Urothelium cell line (cell line): ENCODE measurements around the gene TLE2.
"Not testable (repeated sequence)": the region's sequence is repeated elsewhere in the genome, so short reads cannot be mapped to it uniquely, and the experiment has no call there.

Source experiments
- DNase-seq: peaks from one replicate; pipeline ENCODE4 v3.0.0; 2011; ENCODE audit warnings: low spot score, mixed read lengths
- FAIRE-seq: peaks from 2 replicates; lab custom pipeline; 2011; peaks lifted over from hg19 to GRCh38; lab: Jason Lieb, UNC

TLE2 gene

DNA sequence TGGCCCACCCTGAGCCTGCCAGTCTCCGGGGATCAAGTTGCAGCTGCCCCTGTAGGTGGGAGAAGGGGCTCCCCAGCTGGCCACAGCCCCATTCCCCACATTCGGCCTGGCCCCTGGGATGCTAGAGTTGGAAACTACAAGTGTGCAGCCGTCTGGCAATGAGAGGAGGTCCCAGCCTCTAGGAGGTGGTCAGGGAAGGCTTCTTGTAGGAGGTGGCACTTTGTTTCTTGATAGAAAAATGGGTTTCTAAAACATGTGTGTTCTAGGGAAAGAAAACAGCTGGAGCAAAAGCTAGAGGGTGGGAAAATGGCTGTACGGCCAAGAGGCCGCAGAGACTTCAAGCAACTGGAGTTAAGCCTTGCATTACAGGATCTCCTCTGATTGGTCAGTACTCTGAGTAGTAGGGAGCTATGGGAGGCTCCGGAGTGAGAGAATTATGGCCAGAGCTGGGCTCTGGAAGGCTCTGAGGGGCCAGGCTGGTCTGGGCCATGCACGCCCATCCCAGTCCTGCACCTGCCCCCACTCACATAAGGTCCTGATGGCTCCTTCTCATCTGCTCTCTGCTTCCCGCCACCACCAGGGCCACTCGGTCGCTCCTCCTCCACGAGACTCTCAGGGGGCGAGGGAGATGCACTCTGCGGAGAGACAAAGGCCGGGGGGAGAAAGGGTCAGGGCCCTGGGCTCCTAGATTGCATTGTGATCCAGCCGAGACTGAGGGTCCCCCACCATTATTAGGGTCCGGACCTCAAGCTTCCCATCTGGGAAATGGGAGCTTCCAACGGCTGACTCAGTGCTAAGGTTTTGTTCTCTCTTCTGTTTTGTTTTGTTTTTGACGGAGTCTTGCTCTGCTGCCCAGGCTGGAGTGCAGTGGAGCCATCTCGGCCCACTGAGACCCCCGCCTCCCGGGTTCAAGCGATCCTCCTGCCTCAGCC is 13.7 kb downstream of the TLE2 start:
- FAIRE-seq (no peak), DNase-seq (no peak)

- FAIRE-seq: no peak
- no peak for DNase-seq
Observed at GRCh38 chr19:3014135-3014534, 14.9 kb downstream of the TLE2 start.

- FAIRE-seq: no peak
- no peak for DNase-seq
Observed at GRCh38 chr19:3013263-3013725, 15.8 kb downstream of the TLE2 start.

GRCh38 chr19:3012621-3013262 is 16.3 kb downstream of the TLE2 start:
- no peak for DNase-seq
- no peak for FAIRE-seq

DNA sequence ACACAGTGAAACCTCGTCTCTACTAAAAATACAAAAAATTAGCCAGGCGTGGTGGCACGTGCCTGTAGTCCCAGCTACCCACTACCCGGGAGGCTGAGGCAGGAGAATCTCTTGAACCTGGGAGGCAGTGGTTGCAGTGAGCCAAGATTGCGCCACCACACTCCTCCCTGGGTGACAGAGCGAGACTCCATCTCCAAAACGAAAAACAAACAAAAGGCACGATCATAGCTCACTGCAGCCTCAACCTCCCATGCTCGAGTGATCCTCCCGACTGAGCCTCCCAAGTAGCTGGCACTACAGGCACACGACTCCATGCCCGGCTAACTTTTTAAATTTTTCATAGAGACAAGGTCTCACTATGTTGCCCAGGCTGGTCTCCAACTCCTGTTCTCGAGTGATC is 17.0 kb downstream of the TLE2 start:
- not testable (repeated sequence) for FAIRE-seq, DNase-seq

DNA sequence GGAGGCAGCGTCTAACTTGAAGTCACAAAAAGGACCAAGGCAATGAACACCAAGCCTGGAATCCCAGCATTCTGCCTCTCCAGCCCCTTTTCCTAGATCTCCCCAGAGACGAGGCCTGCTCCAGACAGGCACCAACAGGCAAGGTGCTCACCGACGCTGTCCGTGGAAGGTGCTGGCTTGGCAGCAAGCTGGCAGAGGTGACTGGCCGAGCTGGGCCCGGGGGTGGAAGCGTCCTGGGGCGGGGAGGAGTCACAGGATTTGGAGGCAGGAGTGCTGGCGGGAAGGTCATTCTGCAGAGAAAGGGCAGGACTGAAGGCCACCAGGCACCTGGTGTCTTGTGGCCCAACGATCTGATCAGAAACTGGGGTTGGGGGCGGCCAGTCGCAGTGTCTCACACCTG is 18.2 kb downstream of the TLE2 start:
- FAIRE-seq: no peak

GRCh38 chr19:3008994-3009393 is 20.1 kb downstream of the TLE2 start:
- no peak for DNase-seq
- no peak for FAIRE-seq

More for the DNA sequence above, 18.2 kb downstream of the TLE2 start:
- no peak for DNase-seq

GRCh38 chr19:3007975-3008374 is 21.1 kb downstream of the TLE2 start:
- FAIRE-seq: no peak
- no peak for DNase-seq

- FAIRE-seq (no peak), DNase-seq (peak; percentile 18)
Observed at GRCh38 chr19:3006075-3006767, 22.9 kb downstream of the TLE2 start.

GRCh38 chr19:3005345-3005744 is 23.7 kb downstream of the TLE2 start:
- DNase-seq (no peak), FAIRE-seq (no peak)

- DNase-seq (no peak), FAIRE-seq (no peak)
Observed at GRCh38 chr19:3004522-3004921, 24.6 kb downstream of the TLE2 start.

DNA sequence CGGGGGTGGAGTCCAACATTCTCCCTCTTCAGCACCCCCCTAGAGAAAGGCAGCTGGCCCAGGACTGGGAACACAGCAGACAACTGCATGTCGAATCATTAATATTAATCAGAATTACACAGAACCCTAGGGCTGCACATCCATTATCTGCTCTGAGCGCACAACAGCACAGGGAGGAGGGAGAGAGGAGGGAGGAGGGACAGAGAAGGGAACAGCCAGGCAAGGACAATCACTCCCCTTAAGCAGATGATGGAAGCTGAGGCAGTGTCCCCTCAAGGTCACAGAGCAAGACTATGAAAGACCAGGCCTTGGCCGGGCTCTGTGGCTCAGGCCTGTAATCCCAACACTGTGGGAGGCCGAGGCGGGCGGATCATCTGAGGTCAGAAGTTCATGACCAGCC is 26.0 kb downstream of the TLE2 start:
- no peak for FAIRE-seq
- DNase-seq: no peak

DNA sequence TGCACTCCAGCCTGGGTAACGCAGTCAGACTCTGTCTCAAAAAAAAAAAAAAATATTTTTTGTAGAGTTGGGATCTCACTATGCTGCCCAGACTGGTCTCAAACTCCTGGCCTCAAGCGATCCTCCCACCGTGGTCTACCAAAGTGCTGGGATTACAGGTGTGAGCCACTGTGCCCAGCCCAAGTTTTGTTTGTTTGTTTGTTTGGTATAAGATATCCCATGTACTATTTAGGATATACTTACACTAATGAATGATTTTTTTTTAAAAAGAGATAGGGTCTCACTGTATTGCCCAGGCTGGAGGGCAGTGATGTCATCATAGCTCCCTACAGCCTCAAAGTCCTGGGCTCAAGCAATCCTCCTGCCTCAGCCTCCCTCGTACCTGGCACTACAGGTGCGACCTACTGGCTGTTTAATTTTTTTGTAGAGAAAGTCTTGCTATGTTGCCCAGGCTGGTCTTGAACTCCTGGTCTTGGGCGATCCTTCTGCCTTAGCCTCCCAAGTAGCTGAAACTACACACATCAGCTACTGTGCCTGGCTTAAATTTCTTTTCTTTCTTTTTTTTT is 27.8 kb downstream of the TLE2 start:
- FAIRE-seq (no peak), DNase-seq (no peak)

- FAIRE-seq: no peak
Observed at GRCh38 chr19:2998642-2999041, 30.4 kb downstream of the TLE2 start.

GRCh38 chr19:2997720-2998119 is 31.4 kb downstream of the TLE2 start:
- no peak for FAIRE-seq

More at GRCh38 chr19:2998642-2999041, 30.4 kb downstream of the TLE2 start:
- no peak for DNase-seq

GRCh38 chr19:2994588-2995131 is 34.4 kb downstream of the TLE2 start:
- no peak for DNase-seq
- FAIRE-seq: no peak

More at GRCh38 chr19:2997720-2998119, 31.4 kb downstream of the TLE2 start:
- DNase-seq: no peak

DNA sequence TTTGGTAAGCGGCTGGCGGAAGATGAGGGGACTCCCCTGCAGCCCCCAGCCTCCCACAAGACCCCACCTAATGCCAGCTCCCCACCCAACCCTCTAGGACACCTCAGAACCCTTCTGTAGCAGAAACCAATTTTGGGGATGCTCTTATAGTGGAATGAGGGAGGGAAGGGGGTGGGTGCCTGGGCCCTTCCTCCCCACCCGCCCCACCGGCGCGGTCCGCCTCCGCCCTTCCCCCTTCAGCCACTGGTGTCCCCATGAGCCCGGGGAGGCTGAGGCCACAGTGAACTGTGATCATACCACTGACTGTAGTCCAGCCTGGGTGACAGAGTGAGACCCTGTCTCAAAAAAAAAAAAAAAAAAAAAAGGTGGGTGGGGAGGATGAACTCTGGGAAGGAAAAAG is 35.5 kb downstream of the TLE2 start:
- no peak for FAIRE-seq
- no peak for DNase-seq

GRCh38 chr19:2992958-2993357 is 36.1 kb downstream of the TLE2 start:
- no peak for FAIRE-seq
- DNase-seq: no peak

DNA sequence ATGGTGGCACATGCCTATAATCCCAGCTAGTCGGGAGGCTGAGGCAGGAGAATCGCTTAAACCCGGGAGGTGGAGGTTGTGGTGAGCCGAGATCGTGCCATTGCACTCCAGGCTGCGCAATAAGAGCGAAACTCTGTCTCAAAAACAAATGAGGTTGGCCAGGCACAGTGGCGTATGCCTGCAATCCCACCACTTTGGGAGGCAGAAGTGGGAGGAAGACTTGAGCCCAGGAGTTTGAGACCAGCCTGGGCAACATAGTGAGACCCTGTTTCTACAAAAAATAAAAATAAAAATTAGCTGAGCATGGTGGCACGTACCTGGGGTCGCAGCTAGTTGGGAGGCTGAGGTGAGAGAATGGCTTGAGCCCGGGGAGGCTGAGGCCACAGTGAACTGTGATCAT is 36.7 kb downstream of the TLE2 start:
- DNase-seq, FAIRE-seq: not testable (repeated sequence)

GRCh38 chr19:2989236-2989946 is 39.7 kb downstream of the TLE2 start:
- FAIRE-seq (no peak), DNase-seq (no peak)
